Testis (tissue), 2 donors: ENCODE data around the gene GRK4.

Experiments
- CTCF ChIP-seq, 3 experiments: fragments of 450-650 bp in 2 of 3; fragments of 200-600 bp in 1 of 3; sonication (generic) in 1 of 3; IDR thresholded peaks; one replicate each; pipeline ENCODE4 v1.5.1; 2016 to 2019; ENCODE audit warnings: antibody characterized with exemption in 3 of 3, mild to moderate bottlenecking in 2 of 3, moderate library complexity in 1 of 3
- POLR2A ChIP-seq: fragments of 450-650 bp; IDR thresholded peaks from one replicate; pipeline ENCODE4 v1.6.1; 2017; ENCODE audit warnings: antibody characterized with exemption, mild to moderate bottlenecking, moderate library complexity

DNA sequence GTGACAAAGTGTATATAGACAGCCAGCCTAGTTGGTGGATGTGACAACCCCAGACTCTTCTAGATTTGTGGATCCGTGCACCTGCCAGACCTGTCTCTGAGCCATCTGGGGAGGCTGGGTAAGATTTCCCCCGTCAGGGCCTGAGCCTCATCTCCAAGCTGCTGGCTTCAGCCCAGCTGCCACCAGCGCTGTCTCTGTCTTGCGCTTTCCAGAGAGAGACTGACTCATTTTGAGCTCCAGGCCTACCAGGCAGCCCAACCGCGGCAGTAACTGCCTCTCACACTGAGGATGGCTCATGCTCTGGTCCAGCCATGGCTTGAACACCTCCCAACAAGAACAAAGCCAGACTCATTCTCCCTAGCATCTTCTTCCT, 26.6 kb upstream of the GRK4 start:
- TF ChIP-seq CTCF (IDR thresholded peaks at IDR 0.05) (no peak), POLR2A (no peak)
